Liver (tissue), 9 donors: ENCODE data around the gene TSPOAP1. TPM values are rescaled to one million over a fixed set of nuclear protein-coding genes. Genes with fewer than 3 reads are reported as not detected.

ENCODE experiments used
- DNase-seq: peaks from one replicate; pipeline ENCODE4 v3.0.0-alpha.2; 2017; ENCODE audit warnings: low spot score
- H3K27ac ChIP-seq, 2 donors: one replicate each; pipeline ENCODE4 v1.7.0; 2013; ENCODE audit warnings: inconsistent platforms in 2 of 2, low read length in 2 of 2, control low read depth in 1 of 2, low read depth in 1 of 2, mild to moderate bottlenecking in 1 of 2
- H3K27me3 ChIP-seq, 4 donors: one replicate each; pipeline versions ENCODE4 v1.6.1 to v1.7.0; 2013; ENCODE audit warnings: low read length in 3 of 4, inconsistent platforms in 1 of 4, mild to moderate bottlenecking in 1 of 4, moderate library complexity in 1 of 4; ENCODE audit not compliant: control insufficient read depth in 4 of 4, insufficient read depth in 4 of 4
- H3K36me3 ChIP-seq, 4 donors: one replicate each; pipeline versions ENCODE4 v1.6.1 to v1.7.0; 2013; ENCODE audit warnings: low read length in 3 of 4, mild to moderate bottlenecking in 3 of 4, low read depth in 1 of 4, moderate library complexity in 1 of 4; ENCODE audit not compliant: control insufficient read depth in 4 of 4, insufficient read depth in 3 of 4
- H3K4me1 ChIP-seq, 4 donors: one replicate each; pipeline versions ENCODE4 v1.6.1 to v1.7.0; 2013; ENCODE audit warnings: low read length in 3 of 4, mild to moderate bottlenecking in 3 of 4, moderate library complexity in 1 of 4; ENCODE audit not compliant: control insufficient read depth in 4 of 4, insufficient read depth in 4 of 4
- H3K4me3 ChIP-seq, 3 donors: one replicate each; pipeline versions ENCODE4 v1.6.1 to v1.7.0; 2013; ENCODE audit warnings: low read length in 3 of 3, control low read depth in 1 of 3, low read depth in 1 of 3, mild to moderate bottlenecking in 1 of 3
- H3K9ac ChIP-seq, 2 donors: one replicate each; pipeline ENCODE4 v1.7.0; 2013; ENCODE audit warnings: low read length in 2 of 2, mild to moderate bottlenecking in 2 of 2, moderate library complexity in 2 of 2, control low read depth in 1 of 2, low read depth in 1 of 2
- H3K9me3 ChIP-seq, 4 donors: one replicate each; pipeline versions ENCODE4 v1.6.1 to v1.7.0; 2013; ENCODE audit warnings: low read length in 3 of 4; ENCODE audit not compliant: control insufficient read depth in 4 of 4
- FOXA1 ChIP-seq: IDR thresholded peaks from 2 replicates; pipeline ENCODE4 v1.6.1; 2016; ENCODE audit warnings: antibody characterized with exemption
- FOXA2 ChIP-seq: IDR thresholded peaks from 2 replicates; pipeline ENCODE4 v1.6.1; 2016; ENCODE audit warnings: antibody characterized with exemption
- HNF4A ChIP-seq, 2 donors: conservative IDR thresholded peaks; 2 replicates each; pipeline ENCODE4 v1.6.1; 2016; ENCODE audit warnings: antibody characterized with exemption in 2 of 2, mild to moderate bottlenecking in 2 of 2
- MAX ChIP-seq: IDR thresholded peaks from 2 replicates; pipeline ENCODE4 v1.6.1; 2016; ENCODE audit warnings: antibody characterized with exemption
- RXRA ChIP-seq, 2 donors: IDR thresholded peaks; 2 replicates each; pipeline ENCODE4 v1.6.1; 2017 to 2018; ENCODE audit warnings: antibody characterized with exemption in 2 of 2, mild to moderate bottlenecking in 1 of 2
- SP1 ChIP-seq: IDR thresholded peaks from 2 replicates; pipeline ENCODE4 v1.6.1; 2018; ENCODE audit warnings: antibody characterized with exemption, mild to moderate bottlenecking
- TAF1 ChIP-seq: conservative IDR thresholded peaks from 2 replicates; pipeline ENCODE4 v1.6.1; 2016; ENCODE audit warnings: antibody characterized with exemption, mild to moderate bottlenecking
- YY1 ChIP-seq: IDR thresholded peaks from 2 replicates; pipeline ENCODE4 v1.6.1; 2016; ENCODE audit warnings: antibody characterized with exemption, mild to moderate bottlenecking
- ZBTB33 ChIP-seq: IDR thresholded peaks from 2 replicates; pipeline ENCODE4 v1.6.1; 2016; ENCODE audit warnings: antibody characterized with exemption
- WGBS: extraction: QIAGEN DNeasy Blood & Tissue Kit; methylation state at CpG from one replicate; pipeline ENCODE4 v1.1.7; 2013; 5-methylcytosine and 5-hydroxymethylcytosine counted together
- polyA plus RNA-seq, 2 donors: library from polyadenylated mRNA; stranded (reverse) in 1 of 2; unstranded in 1 of 2; fragments of 200-250 nt in 1 of 2; fragments of >200 nt in 1 of 2; fragmentation: Nextera tagmentation in 1 of 2; extraction: Ambion mirVana in 1 of 2; gene quantifications; one replicate each; pipeline versions ENCODE4 v1.2.1 to v1.2.3, GENCODE V29; 2013 to 2015
- total RNA-seq, 2 donors: library from RNA; depleted of rRNA; stranded (reverse); fragments of >200 nt; gene quantifications; one replicate each; pipeline ENCODE4 v1.2.3, GENCODE V29; 2014
- TF ChIP-seq, protein P1 (sequence below): IDR thresholded peaks from 2 replicates; pipeline ENCODE4 v1.6.1; 2016; ENCODE audit warnings: antibody characterized with exemption, mild to moderate bottlenecking
- donor health status: healthy.
- donor health status: healthy.
- donor health status: healthy.
- donor health status: healthy.
- donor health status: healthy.

TSPOAP1 gene
- total and polyA plus RNA-seq, 4 donors, result 1.5 to 4.6 (median 2.6) TPM

- Histone ChIP-seq H3K27ac (peak overlapping the region in 1 of 2 donors; percentile 3), H3K4me3 (no peak overlapping the region), H3K4me1 (peaks cover 10 to 52% (median 41%) of the 10 kb centered on the region in 4 donors), H3K36me3 (peaks cover 0 to 17% (median 8%) of the 10 kb centered on the region in 4 donors), H3K27me3 (no peaks in the 10 kb centered on the region), H3K9ac (no peak overlapping the region), H3K9me3 (no peaks in the 10 kb centered on the region)
- WGBS, result 73% methylated on average over 5 of the region's 5 CpGs
- no peak for DNase-seq
- no peak for TF ChIP-seq FOXA1
- no peak for TF ChIP-seq RXRA (IDR thresholded peaks at IDR 0.05)
- no peak for TF ChIP-seq HNF4A (conservative IDR thresholded peaks at IDR 0.05)
- TF ChIP-seq TAF1, result no peak
- TF ChIP-seq MAX, result no peak
- TF ChIP-seq FOXA2, result no peak
Measured at GRCh38 chr17:58365980-58366595, 37.5 kb upstream of the TSPOAP1 start.

DNA sequence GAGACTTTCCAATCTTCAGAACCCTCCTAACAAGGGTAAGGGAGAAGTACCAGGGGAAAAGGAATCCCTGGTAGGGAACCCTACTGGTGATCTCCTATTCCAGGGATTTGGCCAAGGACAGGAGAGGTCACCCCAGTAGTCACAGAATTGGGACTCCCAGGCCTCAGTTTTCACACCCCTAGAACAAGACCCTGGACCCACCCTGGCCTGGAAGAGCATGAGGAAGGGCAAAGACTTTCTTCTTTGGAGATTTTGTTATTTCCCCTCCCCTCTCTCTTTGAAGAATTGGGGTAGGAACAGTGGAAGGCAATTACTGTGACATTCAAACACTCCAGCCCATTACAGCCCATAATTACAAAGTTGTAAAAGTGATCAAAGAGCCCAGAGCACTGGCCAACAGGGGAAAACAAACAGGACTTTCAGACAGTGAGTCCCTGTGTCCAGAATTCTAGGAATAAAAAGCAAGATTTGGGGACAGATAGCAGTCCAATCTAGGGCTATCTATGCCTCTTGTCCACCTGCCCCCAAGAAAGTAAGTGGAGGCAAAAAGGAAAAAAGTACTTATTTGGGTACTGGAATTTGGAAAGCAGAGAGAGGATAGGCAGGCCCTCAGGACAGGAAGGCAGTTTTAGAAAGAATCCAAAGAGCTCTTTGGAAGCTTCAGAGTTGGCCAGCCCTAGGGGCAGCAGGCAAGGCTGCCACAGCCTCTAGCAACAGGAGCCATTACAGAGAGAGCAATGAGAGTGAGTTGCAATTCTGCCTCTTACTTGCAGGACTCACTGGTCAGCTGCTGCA is 36.8 kb upstream of the TSPOAP1 start:
- TF ChIP-seq HNF4A (conservative IDR thresholded peaks at IDR 0.05) (peak in 1 of 2 donors; percentile 12), TAF1 (no peak), YY1 (no peak)
- no peaks in the 10 kb centered on the region for H3K9me3 ChIP-seq
- H3K9ac ChIP-seq, result no peak overlapping the region
- peak overlapping the region in 1 of 2 donors; percentile 21 for H3K27ac ChIP-seq
- DNase-seq, result no peak
- no peak overlapping the region for H3K4me3 ChIP-seq
- H3K36me3 ChIP-seq, result peaks cover 0 to 20% (median 8%) of the 10 kb centered on the region in 4 donors
- peaks cover 10 to 45% (median 38%) of the 10 kb centered on the region in 4 donors for H3K4me1 ChIP-seq
- H3K27me3 ChIP-seq, result no peaks in the 10 kb centered on the region

GRCh38 chr17:58364270-58364942 is 35.8 kb upstream of the TSPOAP1 start:
- DNase-seq, result no peak
- Histone ChIP-seq H3K9me3 (no peaks in the 10 kb centered on the region), H3K9ac (no peak overlapping the region), H3K27me3 (no peaks in the 10 kb centered on the region), H3K4me3 (no peak overlapping the region), H3K27ac (peak overlapping the region in 1 of 2 donors; percentile 21), H3K36me3 (peaks cover 0 to 20% (median 12%) of the 10 kb centered on the region in 4 donors), H3K4me1 (peaks cover 9 to 38% (median 31%) of the 10 kb centered on the region in 4 donors)
- WGBS, result 47% methylated on average over 7 of the region's 7 CpGs
- TF ChIP-seq HNF4A (conservative IDR thresholded peaks at IDR 0.05) (peak; percentile 6 to 32), SP1 (peak; percentile 15), ZBTB33 (no peak), RXRA (IDR thresholded peaks at IDR 0.05) (peak in 1 of 2 donors; percentile 6)
- TF ChIP-seq, protein P1, sequence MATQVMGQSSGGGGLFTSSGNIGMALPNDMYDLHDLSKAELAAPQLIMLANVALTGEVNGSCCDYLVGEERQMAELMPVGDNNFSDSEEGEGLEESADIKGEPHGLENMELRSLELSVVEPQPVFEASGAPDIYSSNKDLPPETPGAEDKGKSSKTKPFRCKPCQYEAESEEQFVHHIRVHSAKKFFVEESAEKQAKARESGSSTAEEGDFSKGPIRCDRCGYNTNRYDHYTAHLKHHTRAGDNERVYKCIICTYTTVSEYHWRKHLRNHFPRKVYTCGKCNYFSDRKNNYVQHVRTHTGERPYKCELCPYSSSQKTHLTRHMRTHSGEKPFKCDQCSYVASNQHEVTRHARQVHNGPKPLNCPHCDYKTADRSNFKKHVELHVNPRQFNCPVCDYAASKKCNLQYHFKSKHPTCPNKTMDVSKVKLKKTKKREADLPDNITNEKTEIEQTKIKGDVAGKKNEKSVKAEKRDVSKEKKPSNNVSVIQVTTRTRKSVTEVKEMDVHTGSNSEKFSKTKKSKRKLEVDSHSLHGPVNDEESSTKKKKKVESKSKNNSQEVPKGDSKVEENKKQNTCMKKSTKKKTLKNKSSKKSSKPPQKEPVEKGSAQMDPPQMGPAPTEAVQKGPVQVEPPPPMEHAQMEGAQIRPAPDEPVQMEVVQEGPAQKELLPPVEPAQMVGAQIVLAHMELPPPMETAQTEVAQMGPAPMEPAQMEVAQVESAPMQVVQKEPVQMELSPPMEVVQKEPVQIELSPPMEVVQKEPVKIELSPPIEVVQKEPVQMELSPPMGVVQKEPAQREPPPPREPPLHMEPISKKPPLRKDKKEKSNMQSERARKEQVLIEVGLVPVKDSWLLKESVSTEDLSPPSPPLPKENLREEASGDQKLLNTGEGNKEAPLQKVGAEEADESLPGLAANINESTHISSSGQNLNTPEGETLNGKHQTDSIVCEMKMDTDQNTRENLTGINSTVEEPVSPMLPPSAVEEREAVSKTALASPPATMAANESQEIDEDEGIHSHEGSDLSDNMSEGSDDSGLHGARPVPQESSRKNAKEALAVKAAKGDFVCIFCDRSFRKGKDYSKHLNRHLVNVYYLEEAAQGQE, result no peak
